CD14-positive monocyte (primary cell): ENCODE measurements around the gene RAET1E. TPM values are rescaled to one million over a fixed set of nuclear protein-coding genes. Genes with fewer than 3 reads are reported as not detected.
"Not testable (repeated sequence)": the region's sequence is repeated elsewhere in the genome, so short reads cannot be mapped to it uniquely, and the experiment has no call there.

Source experiments
- DNase-seq, 3 donors: peaks; one replicate each; pipeline ENCODE4 v3.0.0-alpha.2; 2011 to 2022
- H2AFZ ChIP-seq: 2 replicates; pipeline ENCODE4 v1.6.0; 2012; ENCODE audit warnings: mild to moderate bottlenecking, low read depth, low read length, inconsistent platforms; ENCODE audit not compliant: insufficient read depth, poor library complexity, severe bottlenecking
- H3K27ac ChIP-seq, 2 donors: 1 replicate in 1 of 2; 2 replicates in 1 of 2; pipeline ENCODE4 v1.5.1; 2012 to 2013; ENCODE audit warnings: low read length in 2 of 2, control low read depth in 1 of 2, inconsistent platforms in 1 of 2, low read depth in 1 of 2, mild to moderate bottlenecking in 1 of 2
- H3K27me3 ChIP-seq, 2 donors: one replicate each; pipeline versions ENCODE4 v1.6.0 to v1.6.1; 2011 to 2013; ENCODE audit warnings: low read length in 2 of 2; ENCODE audit not compliant: control insufficient read depth in 2 of 2, insufficient read depth in 2 of 2
- H3K36me3 ChIP-seq, 2 donors: replicated peaks in 1 of 2; 1 replicate in 1 of 2; 2 replicates in 1 of 2; pipeline versions ENCODE4 v1.5.1 to v1.6.1; 2012 to 2013; ENCODE audit warnings: low read length in 2 of 2, control low read depth in 1 of 2, inconsistent platforms in 1 of 2, mild to moderate bottlenecking in 1 of 2; ENCODE audit not compliant: insufficient read depth in 2 of 2, control insufficient read depth in 1 of 2
- H3K4me1 ChIP-seq, 2 donors: 1 replicate in 1 of 2; 2 replicates in 1 of 2; pipeline versions ENCODE4 v1.5.1 to v1.6.1; 2012 to 2013; ENCODE audit warnings: low read length in 2 of 2, control low read depth in 1 of 2, inconsistent platforms in 1 of 2, mild to moderate bottlenecking in 1 of 2, moderate library complexity in 1 of 2; ENCODE audit not compliant: insufficient read depth in 2 of 2, control insufficient read depth in 1 of 2
- H3K4me2 ChIP-seq: replicated peaks from 2 replicates; pipeline ENCODE3; 2012; ENCODE audit warnings: low read length, moderate library complexity, mild to moderate bottlenecking; ENCODE audit not compliant: poor library complexity, severe bottlenecking; ENCODE audit errors: extremely low read depth
- H3K4me3 ChIP-seq, 3 experiments: fragments of 200-600 bp in 1 of 3; sonication (generic) in 1 of 3; replicated peaks in 1 of 3; 1 replicate in 2 of 3; 2 replicates in 1 of 3; pipeline ENCODE4 v1.5.1; 2011 to 2013; ENCODE audit warnings: low read length in 3 of 3, mild to moderate bottlenecking in 3 of 3, control low read depth in 2 of 3, low read depth in 2 of 3, inconsistent platforms in 1 of 3, moderate library complexity in 1 of 3
- H3K79me2 ChIP-seq: 2 replicates; pipeline ENCODE4 v1.6.0; 2012; ENCODE audit warnings: mild to moderate bottlenecking, control low read depth, inconsistent platforms, low read length, moderate library complexity; ENCODE audit not compliant: insufficient read depth
- H3K9ac ChIP-seq: 2 replicates; pipeline ENCODE4 v1.6.0; 2017; ENCODE audit warnings: low read length, mild to moderate bottlenecking; ENCODE audit not compliant: insufficient read depth, poor library complexity, severe bottlenecking
- H3K9me3 ChIP-seq, 2 donors: replicated peaks in 1 of 2; 1 replicate in 1 of 2; 2 replicates in 1 of 2; pipeline versions ENCODE4 v1.5.1 to v1.6.1; 2012 to 2013; ENCODE audit warnings: low read length in 2 of 2, control low read depth in 1 of 2; ENCODE audit not compliant: control insufficient read depth in 1 of 2, insufficient read depth in 1 of 2
- H4K20me1 ChIP-seq: 2 replicates; pipeline ENCODE4 v1.6.0; 2012; ENCODE audit warnings: mild to moderate bottlenecking, low read length, control low read depth, moderate library complexity; ENCODE audit not compliant: insufficient read depth
- H3K27ac Mint-ChIP-seq, 7 donors: one replicate each; pipeline ENCODE4 v1.8.0; 2020; ENCODE audit warnings: mild to moderate bottlenecking in 7 of 7, mixed read lengths in 7 of 7, moderate library complexity in 6 of 7, inconsistent platforms in 2 of 7
- H3K27me3 Mint-ChIP-seq, 3 donors: one replicate each; pipeline ENCODE4 v1.8.0; 2021 to 2022; ENCODE audit warnings: low read depth in 3 of 3, mild to moderate bottlenecking in 3 of 3, mixed read lengths in 3 of 3, moderate library complexity in 3 of 3, inconsistent platforms in 1 of 3
- H3K36me3 Mint-ChIP-seq, 2 donors: one replicate each; pipeline ENCODE4 v1.8.0; 2020; ENCODE audit warnings: mixed read lengths in 2 of 2, inconsistent platforms in 1 of 2, mild to moderate bottlenecking in 1 of 2
- H3K4me1 Mint-ChIP-seq: one replicate; pipeline ENCODE4 v1.8.0; 2020; ENCODE audit warnings: mild to moderate bottlenecking, mixed read lengths
- H3K4me3 Mint-ChIP-seq, 2 donors: one replicate each; pipeline ENCODE4 v1.8.0; 2020; ENCODE audit warnings: mild to moderate bottlenecking in 2 of 2, mixed read lengths in 2 of 2, moderate library complexity in 1 of 2
- H3K9me3 Mint-ChIP-seq, 7 donors: one replicate each; pipeline ENCODE4 v1.8.0; 2020 to 2022; ENCODE audit warnings: mixed read lengths in 7 of 7, mild to moderate bottlenecking in 6 of 7, moderate library complexity in 6 of 7, inconsistent platforms in 2 of 7
- WGBS: methylation state at CpG from one replicate; pipeline ENCODE4 v1.1.5; 2013; ENCODE audit warnings: missing lambda C conversion rate; ENCODE audit not compliant: insufficient coverage; 5-methylcytosine and 5-hydroxymethylcytosine counted together
- intact Hi-C, 2 donors: fragments of 100-400 bp; cut with micrococcal nuclease; formaldehyde crosslinking; loops; one replicate each; pipeline versions ENCODE4 v1.15.0 to v1.15.1; 2023
- polyA plus RNA-seq, 3 donors: library from polyadenylated mRNA; depleted of rRNA in 1 of 3; unstranded in 2 of 3; stranded (reverse) in 1 of 3; fragments of 300-500 nt in 2 of 3; fragments of >200 nt in 1 of 3; fragmentation: Illumina TruSeq in 2 of 3; gene quantifications; 1 replicate in 2 of 3; 2 replicates in 1 of 3; pipeline ENCODE4 v1.2.3, GENCODE V29; 2012 to 2021
- TF ChIP-seq, protein P1 (sequence below): fragments of 200-600 bp; IDR thresholded peaks from one replicate; pipeline ENCODE4 v1.8.0; 2022; ENCODE audit warnings: antibody characterized with exemption, mild to moderate bottlenecking

RAET1E gene
- polyA plus RNA-seq, 3 donors = not detected

DNA sequence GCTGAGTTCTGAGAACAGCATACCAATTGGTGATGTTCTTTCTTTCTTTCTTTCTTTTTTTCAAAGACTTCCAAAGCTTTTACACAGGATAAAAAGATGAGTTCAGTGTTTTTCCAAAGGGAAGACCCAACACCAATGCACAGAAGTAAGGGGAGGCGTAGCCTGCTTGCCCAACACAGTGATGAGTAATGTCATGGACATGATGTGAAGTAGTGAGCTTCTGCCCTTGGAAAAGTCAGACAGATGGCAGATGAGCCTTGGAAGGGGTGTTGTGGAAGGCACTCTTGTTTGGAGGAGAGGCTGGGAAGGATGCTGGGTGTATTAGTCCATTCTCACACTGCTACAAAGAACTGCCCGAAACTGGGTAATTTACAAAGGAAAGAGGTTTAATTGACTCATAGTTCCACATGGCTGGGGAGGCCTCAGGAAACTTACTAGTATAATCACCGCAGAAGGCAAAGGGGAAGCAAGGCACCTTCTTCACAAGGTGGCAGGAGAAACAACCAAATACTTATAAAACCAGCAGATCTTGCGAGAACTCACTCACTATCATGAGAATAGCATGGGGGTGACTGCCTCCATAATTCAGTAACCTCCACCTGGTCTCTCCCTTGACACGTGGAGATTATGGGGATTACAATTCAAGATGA is 46.3 kb downstream of the RAET1E start:
- Mint-ChIP-seq H3K9me3 (peaks cover 0 to 2% (median 0%) of the 10 kb centered on the region in 7 donors), H3K27me3 (peaks cover 2 to 8% (median 2%) of the 10 kb centered on the region in 3 donors), H3K4me3 (peak overlapping the region in 1 of 2 donors; percentile 23), H3K27ac (peak overlapping the region in 5 of 7 donors; percentile 21 to 75 (median 38)), H3K4me1 (peaks cover 25% of the 10 kb centered on the region), H3K36me3 (no peaks in the 10 kb centered on the region)
- Histone ChIP-seq H3K4me3 (no peak overlapping the region), H4K20me1 (no peaks in the 10 kb centered on the region), H3K27ac (peak overlapping the region in 1 of 2 donors; percentile 14), H3K9me3 (no peaks in the 10 kb centered on the region), H3K4me2 (no peak overlapping the region), H2AFZ (no peak overlapping the region), H3K9ac (no peak overlapping the region), H3K4me1 (peaks cover 7 to 21% of the 10 kb centered on the region in 2 donors), H3K27me3 (no peaks in the 10 kb centered on the region), H3K36me3 (no peaks in the 10 kb centered on the region), H3K79me2 (no peaks in the 10 kb centered on the region)
- TF ChIP-seq, protein P1, sequence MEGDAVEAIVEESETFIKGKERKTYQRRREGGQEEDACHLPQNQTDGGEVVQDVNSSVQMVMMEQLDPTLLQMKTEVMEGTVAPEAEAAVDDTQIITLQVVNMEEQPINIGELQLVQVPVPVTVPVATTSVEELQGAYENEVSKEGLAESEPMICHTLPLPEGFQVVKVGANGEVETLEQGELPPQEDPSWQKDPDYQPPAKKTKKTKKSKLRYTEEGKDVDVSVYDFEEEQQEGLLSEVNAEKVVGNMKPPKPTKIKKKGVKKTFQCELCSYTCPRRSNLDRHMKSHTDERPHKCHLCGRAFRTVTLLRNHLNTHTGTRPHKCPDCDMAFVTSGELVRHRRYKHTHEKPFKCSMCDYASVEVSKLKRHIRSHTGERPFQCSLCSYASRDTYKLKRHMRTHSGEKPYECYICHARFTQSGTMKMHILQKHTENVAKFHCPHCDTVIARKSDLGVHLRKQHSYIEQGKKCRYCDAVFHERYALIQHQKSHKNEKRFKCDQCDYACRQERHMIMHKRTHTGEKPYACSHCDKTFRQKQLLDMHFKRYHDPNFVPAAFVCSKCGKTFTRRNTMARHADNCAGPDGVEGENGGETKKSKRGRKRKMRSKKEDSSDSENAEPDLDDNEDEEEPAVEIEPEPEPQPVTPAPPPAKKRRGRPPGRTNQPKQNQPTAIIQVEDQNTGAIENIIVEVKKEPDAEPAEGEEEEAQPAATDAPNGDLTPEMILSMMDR = no peak
- peak in 1 of 3 donors; percentile 40 for DNase-seq
- WGBS = no CpG with 5 or more reads among the region's 5 CpGs
- intact Hi-C loops = no loop called here

DNA sequence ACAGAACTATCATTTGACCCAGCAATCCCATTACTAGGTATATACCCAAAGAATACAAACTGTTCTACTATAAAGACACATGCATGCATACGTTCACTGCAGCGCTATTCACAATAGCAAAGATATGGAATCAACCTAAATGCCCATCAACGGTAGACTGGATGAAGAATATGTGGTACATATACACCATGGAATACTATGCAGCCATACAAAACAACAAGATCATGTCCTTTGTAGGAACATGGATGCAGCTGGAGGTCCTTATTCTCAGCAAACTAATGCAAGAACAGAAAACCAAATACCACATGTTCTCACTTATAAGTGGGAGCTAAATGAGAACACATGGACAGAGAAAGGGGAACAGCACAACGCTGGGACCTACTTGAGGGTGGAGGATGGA is 49.6 kb downstream of the RAET1E start:
- H3K79me2 ChIP-seq, H4K20me1 ChIP-seq, H3K9ac ChIP-seq, H3K27ac Mint-ChIP-seq, H3K4me3 Mint-ChIP-seq, H3K4me2 ChIP-seq, H3K27ac ChIP-seq, H3K9me3 Mint-ChIP-seq, H3K36me3 ChIP-seq, intact Hi-C loops, H3K36me3 Mint-ChIP-seq, H3K4me3 ChIP-seq, H3K9me3 ChIP-seq, H3K27me3 ChIP-seq, DNase-seq, H2AFZ ChIP-seq: not testable (repeated sequence)
- Mint-ChIP-seq H3K4me1 (peaks cover 17% of the 10 kb centered on the region), H3K27me3 (peaks cover 4 to 11% (median 4%) of the 10 kb centered on the region in 3 donors)
- H3K4me1 ChIP-seq = peaks cover 7 to 12% of the 10 kb centered on the region in 2 donors
- no CpG with 5 or more reads among the region's 4 CpGs for WGBS

Other genes starting within 250 kb of the RAET1E start
- gene KATNA1, start 249.4 kb downstream of the RAET1E start, polyA plus RNA-seq = 10 to 100 TPM; 11.4 to 15.4 (median 14.5) TPM
- 10 to 100 TPM in 2 of 3 donors, 1 to 10 TPM in 1; 5.2 to 10.3 (median 10.1) TPM for gene LATS1, start 180.0 kb downstream of the RAET1E start, polyA plus RNA-seq
- gene NUP43, start 151.6 kb downstream of the RAET1E start, polyA plus RNA-seq = 1 to 10 TPM; 4.5 to 7.2 (median 6.9) TPM
- gene PCMT1, start 148.4 kb downstream of the RAET1E start, polyA plus RNA-seq = 100 to 1,000 TPM in 2 of 3 donors, 10 to 100 TPM in 1; 84.8 to 315 (median 262) TPM
- gene LRP11, start 33.8 kb downstream of the RAET1E start, polyA plus RNA-seq = under 1 TPM; 0.20 to 0.41 (median 0.32) TPM
- not detected for gene RAET1G, start 25.0 kb upstream of the RAET1E start, polyA plus RNA-seq
- gene ULBP2, start 43.9 kb upstream of the RAET1E start, polyA plus RNA-seq = under 1 TPM in 2 of 3 donors, not detected in 1; 0.31 to 0.49 TPM
- under 1 TPM; 0.06 to 0.79 (median 0.09) TPM for gene ULBP1, start 65.8 kb upstream of the RAET1E start, polyA plus RNA-seq
- gene RAET1L, start 127.4 kb upstream of the RAET1E start, polyA plus RNA-seq = not detected
- gene ULBP3, start 171.0 kb upstream of the RAET1E start, polyA plus RNA-seq = under 1 TPM in 1 of 3 donors, not detected in 2; 0.08 TPM
- under 1 TPM in 1 of 3 donors, not detected in 2; 0.11 TPM for gene PPP1R14C, start 244.9 kb upstream of the RAET1E start, polyA plus RNA-seq